Astrocyte of the cerebellum (primary cell): ENCODE results near the gene ARID5A.

Experiments used
- DNase-seq: peaks from one replicate; pipeline ENCODE4 v3.0.0-alpha.2; 2011; ENCODE audit warnings: low read depth
- H3K4me3 ChIP-seq: 2 replicates; pipeline ENCODE4 v1.5.1; 2011; ENCODE audit warnings: mild to moderate bottlenecking, low read depth, low read length, moderate library complexity
- CTCF ChIP-seq: IDR thresholded peaks from 2 replicates; pipeline ENCODE4 v1.5.1; 2012; ENCODE audit warnings: low read length, low read depth, moderate library complexity, mild to moderate bottlenecking; ENCODE audit errors: missing control alignments
- in situ Hi-C: cut with HindIII; loops from 2 replicates; pipeline ENCODE4 v1.10.0; 2017; ENCODE audit warnings: low sequenced_read_pairs

Gene ARID5A

GRCh38 chr2:96539215-96539920, 2.8 kb downstream of the ARID5A start:
- no peak overlapping the region for H3K4me3 ChIP-seq
- no peak for TF ChIP-seq CTCF
- DNase-seq: no peak
- in situ Hi-C loops: loop anchor here (25.0 kb wide), 1 partner anchor 252 kb away; no protein-coding TSS in a partner anchor

- in situ Hi-C loops: loop anchor here (25.0 kb wide), 1 partner anchor 253 kb away; no protein-coding TSS in a partner anchor
- H3K4me3 ChIP-seq: no peak overlapping the region
- TF ChIP-seq CTCF: no peak
- DNase-seq: no peak
These were observed 3.6 kb downstream of the ARID5A start for GRCh38 chr2:96540136-96540535.

GRCh38 chr2:96541398-96542152, 5.0 kb downstream of the ARID5A start:
- no peak overlapping the region for H3K4me3 ChIP-seq
- DNase-seq: no peak
- TF ChIP-seq CTCF: no peak
- in situ Hi-C loops: loop anchor here (25.0 kb wide), 1 partner anchor 254 kb away; no protein-coding TSS in a partner anchor

GRCh38 chr2:96542357-96542977, 5.9 kb downstream of the ARID5A start:
- no peak overlapping the region for H3K4me3 ChIP-seq
- DNase-seq: no peak
- in situ Hi-C loops: loop anchor here (25.0 kb wide), 1 partner anchor 255 kb away; no protein-coding TSS in a partner anchor
- TF ChIP-seq CTCF: no peak

- H3K4me3 ChIP-seq: no peak overlapping the region
- no peak for DNase-seq
- no peak for TF ChIP-seq CTCF
- in situ Hi-C loops: loop anchor here (25.0 kb wide), 1 partner anchor 259 kb away; no protein-coding TSS in a partner anchor
These were observed 9.8 kb downstream of the ARID5A start for GRCh38 chr2:96546321-96546720.

GRCh38 chr2:96546797-96547196, 10.2 kb downstream of the ARID5A start:
- no peak overlapping the region for H3K4me3 ChIP-seq
- DNase-seq: no peak
- in situ Hi-C loops: loop anchor here (25.0 kb wide), 1 partner anchor 259 kb away; no protein-coding TSS in a partner anchor
- TF ChIP-seq CTCF: no peak
